ENCODE results near the gene SETD1B. TPM values are rescaled to one million over a fixed set of nuclear protein-coding genes. Genes with fewer than 3 reads are reported as not detected.

The SETD1B gene
- 3.9 and 9.8 TPM in 2 replicates for total RNA-seq

DNA sequence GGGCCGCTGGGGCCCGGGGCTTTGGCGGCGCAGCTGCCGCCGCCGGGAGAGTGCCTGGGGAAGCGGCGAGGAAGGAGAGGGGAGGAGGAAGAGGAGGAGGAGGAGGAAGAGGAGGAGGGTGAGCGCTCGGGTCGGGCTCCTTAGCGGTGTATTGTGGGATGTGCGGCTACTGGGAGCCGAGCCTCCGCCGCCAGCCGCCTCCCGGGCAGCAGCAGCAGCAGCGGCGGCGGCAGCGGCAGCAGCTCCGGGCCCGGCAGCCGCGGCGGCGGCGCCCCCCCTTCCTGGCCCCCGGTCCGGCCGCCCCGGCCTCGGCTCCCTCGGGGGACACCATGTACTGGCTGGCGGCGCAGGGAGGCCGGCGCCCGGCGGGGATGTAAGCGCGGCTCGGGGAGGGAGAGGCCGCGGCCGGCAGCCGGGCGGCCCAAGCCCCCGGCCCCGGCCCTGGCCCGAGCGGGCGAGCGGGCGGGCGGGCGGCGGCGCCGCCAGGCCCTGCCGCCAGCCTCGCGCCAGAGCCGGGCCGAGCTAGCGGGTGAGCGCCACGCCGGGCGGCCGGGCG lies at the start of gene SETD1B:
TSS of gene SETD1B (plus strand) at position 149 of the 556 bp plus-strand sequence. CDS start 729 bp downstream, outside the sequence.

DNA sequence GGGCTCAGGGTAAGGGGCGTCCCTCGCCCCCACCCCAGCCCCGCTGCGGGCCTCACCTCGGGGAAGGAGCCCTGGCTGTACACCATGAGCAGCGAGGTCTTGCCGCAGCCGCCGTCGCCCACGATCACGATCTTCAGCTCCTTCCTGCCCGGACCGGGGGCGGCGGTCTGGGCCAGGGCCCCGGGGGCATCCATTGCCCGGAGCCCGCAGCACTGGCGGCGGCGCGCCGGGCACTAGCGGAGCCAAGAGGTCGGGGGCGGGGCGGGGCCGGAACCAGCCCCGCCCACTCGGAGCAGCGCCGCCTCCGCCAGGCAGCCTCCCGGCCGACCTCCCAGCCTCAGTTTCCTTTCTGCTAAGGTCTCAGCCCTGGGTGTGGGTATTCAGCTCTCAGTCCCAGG lies 10.4 kb upstream of the SETD1B start, which contains the start of gene RHOF:
TSS of gene RHOF (minus strand) at position 249 of the 398 bp plus-strand sequence. CDS start at position 194, 55 bp downstream.

DNA sequence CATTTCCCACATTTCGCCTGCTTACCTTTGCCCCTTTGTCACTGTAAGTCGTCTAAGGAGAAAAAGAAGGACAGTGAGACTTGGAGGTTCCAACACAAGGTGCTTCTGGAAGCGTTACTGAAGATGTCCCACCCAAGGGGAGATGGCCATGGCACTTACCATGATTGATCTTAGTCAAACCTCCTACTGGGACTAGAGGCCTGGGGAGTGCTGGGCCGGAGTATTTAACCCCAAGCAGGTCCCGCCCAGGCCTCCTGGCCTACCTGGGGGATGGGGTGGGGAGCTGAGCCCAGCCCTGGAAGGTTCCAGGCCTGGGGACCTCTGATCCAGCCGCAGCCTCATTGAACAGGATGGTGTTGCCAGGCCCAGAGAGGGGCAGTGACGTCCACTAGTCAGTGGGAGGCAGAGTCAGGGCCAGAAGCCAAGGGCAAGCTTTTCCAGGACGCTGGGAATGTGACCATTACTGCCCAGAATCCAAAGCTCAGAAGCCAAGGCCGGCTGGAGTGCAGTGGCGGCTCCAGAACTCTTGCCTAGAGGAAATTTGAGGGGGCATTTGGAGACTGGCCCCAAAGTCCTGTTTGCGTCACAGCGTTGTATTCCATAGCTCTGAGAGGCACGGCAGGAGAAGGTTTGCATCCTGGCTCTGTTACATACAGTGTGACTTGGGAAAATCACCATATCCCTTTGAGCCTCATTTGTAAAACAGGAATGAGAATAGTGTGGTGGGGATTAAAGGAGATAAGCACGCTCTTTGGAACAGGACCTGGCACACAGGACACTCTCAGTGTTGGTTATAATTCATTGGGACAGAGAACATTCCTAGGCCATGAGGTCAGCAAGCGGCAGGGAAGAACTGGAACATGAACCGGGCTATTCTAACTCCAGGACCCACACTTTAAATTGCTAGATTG lies 55.1 kb downstream of the SETD1B start, which contains the start of gene HPD:
TSS of gene HPD (minus strand) at position 198 of the 911 bp plus-strand sequence. CDS start at position 162, 36 bp downstream.

Other genes starting within 250 kb of the SETD1B start
- 25.0 and 25.1 TPM in 2 replicates for gene KDM2B, start 223.0 kb upstream of the SETD1B start, total RNA-seq
- gene ORAI1, start 177.5 kb upstream of the SETD1B start, total RNA-seq = 7.7 and 11.4 TPM in 2 replicates
- under 0.01 and 1.6 TPM in 2 replicates for gene MORN3, start 134.4 kb upstream of the SETD1B start, total RNA-seq
- 10.7 and 12.7 TPM in 2 replicates for gene TMEM120B, start 91.3 kb upstream of the SETD1B start, total RNA-seq
- gene RHOF, start 10.3 kb upstream of the SETD1B start, total RNA-seq = 22.0 and 23.4 TPM in 2 replicates
- gene HPD, start 54.9 kb downstream of the SETD1B start, total RNA-seq = 0.52 and 1.5 TPM in 2 replicates
- gene PSMD9, start 84.8 kb downstream of the SETD1B start, total RNA-seq = 62.1 and 76.0 TPM in 2 replicates
- 0.72 and 2.3 TPM in 2 replicates for gene CFAP251, start 114.6 kb downstream of the SETD1B start, total RNA-seq
- 3.4 and 7.2 TPM in 2 replicates for gene BCL7A, start 217.9 kb downstream of the SETD1B start, total RNA-seq